ENCODE measurements around the gene PBOV1.

Gene PBOV1

GRCh38 chr6:138218449-138218848 is at the start of gene PBOV1:
Gene PBOV1, minus strand, starts transcription at chr6:138218491. Its CDS starts 96 bp downstream, at chr6:138218395.
- DNase-seq = no peak

GRCh38 chr6:138266095-138266494 is 47.8 kb upstream of the PBOV1 start:
- no peak for DNase-seq

- peak; percentile 66 for DNase-seq
Measured at GRCh38 chr6:138264372-138264880, 46.1 kb upstream of the PBOV1 start.

GRCh38 chr6:138263963-138264362 is 45.7 kb upstream of the PBOV1 start:
- DNase-seq = no peak

- DNase-seq = no peak
Measured at GRCh38 chr6:138261116-138261780, 43.0 kb upstream of the PBOV1 start.

- DNase-seq = no peak
Measured at GRCh38 chr6:138258991-138259390, 40.7 kb upstream of the PBOV1 start.

- DNase-seq = no peak
Measured at GRCh38 chr6:138258197-138258596, 39.9 kb upstream of the PBOV1 start.

- DNase-seq = no peak
Measured at GRCh38 chr6:138257638-138258040, 39.3 kb upstream of the PBOV1 start.

- no peak for DNase-seq
Measured at GRCh38 chr6:138255443-138255842, 37.2 kb upstream of the PBOV1 start.

GRCh38 chr6:138253731-138254130 is 35.4 kb upstream of the PBOV1 start:
- no peak for DNase-seq

- no peak for DNase-seq
Measured at GRCh38 chr6:138250513-138251247, 32.4 kb upstream of the PBOV1 start.

GRCh38 chr6:138250053-138250452 is 31.8 kb upstream of the PBOV1 start:
- no peak for DNase-seq

GRCh38 chr6:138248878-138249277 is 30.6 kb upstream of the PBOV1 start:
- DNase-seq = no peak

GRCh38 chr6:138248011-138248410 is 29.7 kb upstream of the PBOV1 start:
- DNase-seq = no peak

GRCh38 chr6:138246650-138247440 is 28.6 kb upstream of the PBOV1 start:
- no peak for DNase-seq

- no peak for DNase-seq
Measured at GRCh38 chr6:138245751-138246150, 27.5 kb upstream of the PBOV1 start.

- no peak for DNase-seq
Measured at GRCh38 chr6:138242987-138243592, 24.8 kb upstream of the PBOV1 start.

- DNase-seq = no peak
Measured at GRCh38 chr6:138241934-138242333, 23.6 kb upstream of the PBOV1 start.

GRCh38 chr6:138241381-138241780 is 23.1 kb upstream of the PBOV1 start:
- no peak for DNase-seq

GRCh38 chr6:138240476-138241245 is 22.4 kb upstream of the PBOV1 start:
- no peak for DNase-seq

GRCh38 chr6:138239774-138240173 is 21.5 kb upstream of the PBOV1 start:
- DNase-seq = no peak

- no peak for DNase-seq
Measured at GRCh38 chr6:138238368-138238767, 20.1 kb upstream of the PBOV1 start.

All from MV-4-11 (cell line).